ENCODE data around the gene CTNNAL1. TPM values are rescaled to one million over a fixed set of nuclear protein-coding genes. Genes with fewer than 3 reads are reported as not detected.

The CTNNAL1 gene
- total and polyA plus RNA-seq, 8 donors = 15.6 to 87.0 (median 53.7) TPM

DNA sequence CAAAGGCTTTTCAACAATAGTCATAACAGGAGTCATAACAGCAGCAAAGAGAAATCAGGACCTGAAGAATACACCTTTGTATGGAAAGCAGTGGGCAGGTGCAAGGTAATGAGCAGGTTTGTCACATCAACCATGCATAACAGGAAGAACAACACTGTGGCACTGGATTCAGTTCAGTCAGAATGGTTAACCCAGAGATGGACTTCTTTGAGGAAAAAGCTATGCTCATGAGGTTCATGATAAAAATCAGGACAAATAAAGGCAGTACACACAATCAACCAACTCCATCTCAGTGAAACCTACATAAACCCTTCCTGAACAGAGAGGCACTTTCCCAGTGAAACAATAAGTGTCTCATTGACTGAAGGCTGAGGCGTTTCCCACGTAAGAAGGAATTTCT lies 52.1 kb downstream of the CTNNAL1 start:
- no peak overlapping the region for H3K4me3 ChIP-seq
- H3K36me3 ChIP-seq = peaks cover 0 to 31% (median 27%) of the 10 kb centered on the region in 4 donors
- intact Hi-C loops (cut with DNase I; ENCODE audit: low total_unique reads) = no loop called here
- H3K9me3 ChIP-seq = no peaks in the 10 kb centered on the region
- H3K27me3 ChIP-seq = no peaks in the 10 kb centered on the region
- TF ChIP-seq POLR2A (IDR thresholded peaks at IDR 0.05) (no peak), EP300 (IDR thresholded peaks at IDR 0.05) (no peak), POLR2AphosphoS5 (IDR thresholded peaks at IDR 0.05) (no peak)
- TF ChIP-seq, protein P1, sequence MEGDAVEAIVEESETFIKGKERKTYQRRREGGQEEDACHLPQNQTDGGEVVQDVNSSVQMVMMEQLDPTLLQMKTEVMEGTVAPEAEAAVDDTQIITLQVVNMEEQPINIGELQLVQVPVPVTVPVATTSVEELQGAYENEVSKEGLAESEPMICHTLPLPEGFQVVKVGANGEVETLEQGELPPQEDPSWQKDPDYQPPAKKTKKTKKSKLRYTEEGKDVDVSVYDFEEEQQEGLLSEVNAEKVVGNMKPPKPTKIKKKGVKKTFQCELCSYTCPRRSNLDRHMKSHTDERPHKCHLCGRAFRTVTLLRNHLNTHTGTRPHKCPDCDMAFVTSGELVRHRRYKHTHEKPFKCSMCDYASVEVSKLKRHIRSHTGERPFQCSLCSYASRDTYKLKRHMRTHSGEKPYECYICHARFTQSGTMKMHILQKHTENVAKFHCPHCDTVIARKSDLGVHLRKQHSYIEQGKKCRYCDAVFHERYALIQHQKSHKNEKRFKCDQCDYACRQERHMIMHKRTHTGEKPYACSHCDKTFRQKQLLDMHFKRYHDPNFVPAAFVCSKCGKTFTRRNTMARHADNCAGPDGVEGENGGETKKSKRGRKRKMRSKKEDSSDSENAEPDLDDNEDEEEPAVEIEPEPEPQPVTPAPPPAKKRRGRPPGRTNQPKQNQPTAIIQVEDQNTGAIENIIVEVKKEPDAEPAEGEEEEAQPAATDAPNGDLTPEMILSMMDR (IDR thresholded peaks at IDR 0.05) = no peak
- no peaks in the 10 kb centered on the region for H3K4me1 ChIP-seq
- H3K27ac ChIP-seq = no peak overlapping the region
- 91 to 98% (median 93%) methylated on average over 2 of the region's 2 CpGs for WGBS, 5 donors
- no peak for DNase-seq

DNA sequence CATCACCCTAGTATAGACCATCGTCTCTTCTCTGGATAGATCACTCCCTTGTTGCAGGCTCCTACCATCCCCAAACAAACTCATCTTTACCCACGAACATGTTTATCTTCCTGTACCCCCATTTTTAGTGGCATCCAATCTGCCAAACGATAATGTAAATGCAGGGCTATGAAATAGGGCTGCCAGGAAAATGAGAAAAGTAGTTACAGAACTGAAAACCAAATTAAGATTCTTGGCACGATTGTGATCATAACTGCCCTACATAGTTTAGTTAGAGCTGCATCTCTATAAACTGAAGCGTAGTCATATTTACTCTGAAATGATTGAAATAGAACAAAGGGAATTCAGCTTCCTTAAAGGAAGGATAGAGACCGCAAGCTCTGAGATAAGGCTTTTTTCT lies 53.0 kb downstream of the CTNNAL1 start:
- 63 to 72% (median 71%) methylated on average over 6 of the region's 6 CpGs for WGBS, 5 donors
- Histone ChIP-seq H3K4me3 (no peak overlapping the region), H3K27me3 (no peaks in the 10 kb centered on the region), H3K9me3 (no peaks in the 10 kb centered on the region), H3K36me3 (peaks cover 0 to 24% (median 20%) of the 10 kb centered on the region in 4 donors), H3K4me1 (no peaks in the 10 kb centered on the region), H3K27ac (no peak overlapping the region)
- intact Hi-C loops (cut with DNase I; ENCODE audit: low total_unique reads) = no loop called here
- TF ChIP-seq EP300 (IDR thresholded peaks at IDR 0.05) (no peak), POLR2A (IDR thresholded peaks at IDR 0.05) (no peak), POLR2AphosphoS5 (IDR thresholded peaks at IDR 0.05) (no peak)
- TF ChIP-seq, protein P1 (IDR thresholded peaks at IDR 0.05) = no peak
- DNase-seq = no peak

DNA sequence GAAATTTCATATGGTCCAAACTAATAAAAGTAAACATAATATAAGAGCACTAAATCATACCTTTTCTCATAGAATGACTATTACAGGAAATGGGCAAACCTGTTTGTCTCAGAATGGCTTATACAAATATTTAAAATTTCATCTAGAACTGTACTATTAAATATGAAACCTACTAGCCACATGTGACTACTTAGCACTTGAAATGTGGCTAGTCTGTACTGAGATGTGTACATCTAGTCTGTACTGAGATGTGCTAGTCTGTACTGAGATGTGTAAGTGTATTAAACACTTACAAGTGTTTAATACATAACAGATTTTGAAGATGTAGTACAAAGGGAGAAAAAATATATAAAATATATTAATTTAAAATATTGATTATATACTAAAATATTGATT lies 56.7 kb downstream of the CTNNAL1 start:
- H3K27ac ChIP-seq = no peak overlapping the region
- no peaks in the 10 kb centered on the region for H3K9me3 ChIP-seq
- peaks cover 0 to 4% (median 0%) of the 10 kb centered on the region in 4 donors for H3K4me1 ChIP-seq
- H3K4me3 ChIP-seq = no peak overlapping the region
- peaks cover 0 to 15% (median 8%) of the 10 kb centered on the region in 4 donors for H3K36me3 ChIP-seq
- no peak for DNase-seq
- H3K27me3 ChIP-seq = no peaks in the 10 kb centered on the region
- TF ChIP-seq EP300 (IDR thresholded peaks at IDR 0.05) = no peak
- TF ChIP-seq POLR2A (IDR thresholded peaks at IDR 0.05) = no peak
- no peak for TF ChIP-seq POLR2AphosphoS5 (IDR thresholded peaks at IDR 0.05)
- TF ChIP-seq, protein P1 (IDR thresholded peaks at IDR 0.05) = no peak
- intact Hi-C loops (cut with DNase I; ENCODE audit: low total_unique reads) = no loop called here

DNA sequence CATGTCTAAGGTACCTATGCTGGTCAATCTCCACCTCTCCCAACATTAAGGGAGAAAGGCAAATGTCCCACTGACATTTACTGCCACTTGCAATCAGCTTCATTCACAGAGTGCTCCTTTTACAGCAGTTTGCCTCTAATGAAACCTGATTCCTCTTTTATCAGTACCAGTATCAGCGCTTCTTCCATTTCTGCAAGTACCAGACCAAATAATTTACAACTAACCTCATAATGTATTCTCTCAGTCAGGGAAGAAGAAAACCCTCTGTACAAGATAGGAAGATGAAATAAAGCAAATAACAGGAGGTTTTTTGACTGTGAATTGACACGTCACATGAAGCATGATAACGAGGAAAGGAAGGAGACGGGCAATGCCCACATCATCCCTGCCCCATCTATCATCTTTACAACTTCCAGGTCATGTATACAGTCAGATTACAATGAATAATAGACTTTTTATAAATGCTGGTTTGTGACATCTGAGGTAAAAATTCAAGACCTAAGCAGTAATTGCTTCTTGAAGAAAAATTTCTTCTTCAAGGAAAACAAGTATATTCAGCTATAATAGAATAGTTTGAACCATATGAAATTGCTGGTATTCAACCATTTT lies 57.2 kb downstream of the CTNNAL1 start:
- no peak for TF ChIP-seq POLR2AphosphoS5 (IDR thresholded peaks at IDR 0.05)
- Histone ChIP-seq H3K9me3 (no peaks in the 10 kb centered on the region), H3K27ac (no peak overlapping the region), H3K4me3 (no peak overlapping the region), H3K27me3 (no peaks in the 10 kb centered on the region), H3K4me1 (peaks cover 0 to 4% (median 0%) of the 10 kb centered on the region in 4 donors), H3K36me3 (peaks cover 0 to 18% (median 7%) of the 10 kb centered on the region in 4 donors)
- DNase-seq = no peak
- WGBS, 5 donors = 76 to 87% (median 81%) methylated on average over 4 of the region's 4 CpGs
- intact Hi-C loops (cut with DNase I; ENCODE audit: low total_unique reads) = no loop called here

DNA sequence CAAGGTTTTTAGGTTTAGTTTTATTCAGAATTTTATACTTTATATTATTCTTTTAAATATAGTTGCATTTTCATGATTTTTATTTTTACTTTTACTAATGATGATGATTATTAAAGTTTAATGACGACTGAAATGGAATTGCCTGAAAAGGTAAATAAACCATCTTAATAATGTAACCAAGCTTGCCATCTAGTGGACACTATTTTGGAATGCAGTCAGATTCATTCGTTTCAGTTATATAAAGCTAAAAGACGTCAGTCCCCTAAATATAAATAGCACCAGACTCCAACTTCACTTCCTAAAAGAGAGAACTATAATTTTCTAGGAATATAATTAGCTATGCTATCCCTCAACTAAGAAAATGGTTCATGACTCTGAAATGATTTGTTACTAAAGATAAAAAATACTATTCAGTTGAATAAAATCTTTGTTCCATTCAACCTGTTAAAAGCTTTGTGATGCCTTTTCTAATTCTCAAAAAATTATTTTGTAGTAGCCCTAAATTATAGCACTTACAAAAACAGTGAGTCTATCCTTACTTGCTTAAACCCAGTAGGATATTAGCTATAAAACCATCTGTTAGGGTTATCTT lies 59.2 kb downstream of the CTNNAL1 start:
- TF ChIP-seq EP300 (IDR thresholded peaks at IDR 0.05) (no peak), POLR2A (IDR thresholded peaks at IDR 0.05) (no peak), POLR2AphosphoS5 (IDR thresholded peaks at IDR 0.05) (peak in 1 of 3 donors; percentile 24)
- TF ChIP-seq, protein P1 (IDR thresholded peaks at IDR 0.05) = peak in 5 of 7 experiments; percentile 17 to 64 (median 58)
- peak in 1 of 2 donors; percentile 82 for DNase-seq
- H3K4me1 ChIP-seq = peaks cover 0 to 4% (median 0%) of the 10 kb centered on the region in 4 donors
- intact Hi-C loops (cut with DNase I; ENCODE audit: low total_unique reads) = no loop called here
- no peaks in the 10 kb centered on the region for H3K9me3 ChIP-seq
- H3K27me3 ChIP-seq = no peaks in the 10 kb centered on the region
- peaks cover 0 to 12% (median 0%) of the 10 kb centered on the region in 4 donors for H3K36me3 ChIP-seq
- peak overlapping the region in 2 of 5 donors; percentile 22 to 41 for H3K27ac ChIP-seq
- WGBS, 5 donors = 0 to 2% (median 1%) methylated on average over 3 of the region's 3 CpGs
- no peak overlapping the region for H3K4me3 ChIP-seq

All from stomach (tissue), 9 donors.